Measurements from ENCODE around the gene ZBED4.

The ZBED4 gene

GRCh38 chr22:49887702-49888101 is 34.1 kb downstream of the ZBED4 start:
- Histone ChIP-seq H3K4me3 (ENCODE audit: low read length in 2 of 2) (no peak overlapping the region), H3K9me3 (replicated peaks in 1 of 2; ENCODE audit: control insufficient read depth in 2 of 2, insufficient read depth in 1 of 2, low read depth in 1 of 2, low read length in 2 of 2) (peaks cover 53 to 86% of the 10 kb centered on the region in 2 donors), H3K14ac (ENCODE audit: low read length) (no peak overlapping the region), H3K36me3 (replicated peaks in 1 of 2; ENCODE audit: control insufficient read depth in 2 of 2, insufficient read depth in 2 of 2, low read length in 2 of 2) (peaks cover 59 to 93% of the 10 kb centered on the region in 2 donors), H3K4ac (ENCODE audit: low read length) (no peak overlapping the region), H2AFZ (ENCODE audit: low read length) (no peak overlapping the region), H2BK120ac (ENCODE audit: low read depth, low read length) (no peak overlapping the region), H3K4me1 (ENCODE audit: control insufficient read depth in 2 of 2, insufficient read depth in 1 of 2, low read depth in 1 of 2, low read length in 2 of 2) (no peaks in the 10 kb centered on the region), H2AK5ac (ENCODE audit: low read depth, low read length) (no peak overlapping the region), H2BK15ac (ENCODE audit: low read length) (no peak overlapping the region), H2BK12ac (ENCODE audit: low read length) (no peak overlapping the region), H3K23ac (ENCODE audit: low read depth, low read length, poor library complexity) (no peak overlapping the region), H3K4me2 (ENCODE audit: insufficient read depth, low read length, poor library complexity, severe bottlenecking) (no peak overlapping the region), H4K8ac (ENCODE audit: low read depth, low read length) (no peak overlapping the region), H3K27ac (replicated peaks; ENCODE audit: low read length) (no peak overlapping the region), H4K91ac (ENCODE audit: low read depth, low read length, poor library complexity) (no peak overlapping the region), H3K79me1 (ENCODE audit: low read depth, low read length) (peaks cover 23% of the 10 kb centered on the region), H2BK5ac (ENCODE audit: low read length) (no peak overlapping the region), H3K27me3 (ENCODE audit: control insufficient read depth in 3 of 3, insufficient read depth in 3 of 3, low read depth in 1 of 3, low read length in 3 of 3) (peaks cover 0 to 1% (median 0%) of the 10 kb centered on the region in 3 experiments), H3K18ac (ENCODE audit: low read length) (no peak overlapping the region), H3K9ac (ENCODE audit: low read depth, low read length, poor library complexity) (no peak overlapping the region)
- no CpG with 5 or more reads among the region's 9 CpGs for WGBS, 2 donors (ENCODE audit: extremely low coverage in 2 of 2, insufficient read length in 2 of 2, insufficient replicate concordance in 1 of 2)
- no peak for DNase-seq (ENCODE audit: low spot score)

- DNase-seq (ENCODE audit: low spot score) = no peak
- no peak overlapping the region for H4K91ac ChIP-seq (ENCODE audit: low read depth, low read length, poor library complexity)
- peaks cover 50 to 80% of the 10 kb centered on the region in 2 donors for H3K9me3 ChIP-seq (replicated peaks in 1 of 2; ENCODE audit: control insufficient read depth in 2 of 2, insufficient read depth in 1 of 2, low read depth in 1 of 2, low read length in 2 of 2)
- H3K9ac ChIP-seq (ENCODE audit: low read depth, low read length, poor library complexity) = no peak overlapping the region
- H3K4me2 ChIP-seq (ENCODE audit: insufficient read depth, low read length, poor library complexity, severe bottlenecking) = no peak overlapping the region
- H3K27ac ChIP-seq (replicated peaks; ENCODE audit: low read length) = no peak overlapping the region
- H2BK5ac ChIP-seq (ENCODE audit: low read length) = peak overlapping the region; percentile 69
- H3K79me1 ChIP-seq (ENCODE audit: low read depth, low read length) = peaks cover 18% of the 10 kb centered on the region
- H3K4me1 ChIP-seq (ENCODE audit: control insufficient read depth in 2 of 2, insufficient read depth in 1 of 2, low read depth in 1 of 2, low read length in 2 of 2) = no peaks in the 10 kb centered on the region
- H3K4me3 ChIP-seq (ENCODE audit: low read length in 2 of 2) = no peak overlapping the region
- H3K27me3 ChIP-seq (ENCODE audit: control insufficient read depth in 3 of 3, insufficient read depth in 3 of 3, low read depth in 1 of 3, low read length in 3 of 3) = peaks cover 0 to 1% (median 0%) of the 10 kb centered on the region in 3 experiments
- H2BK15ac ChIP-seq (ENCODE audit: low read length) = no peak overlapping the region
- no peak overlapping the region for H3K4ac ChIP-seq (ENCODE audit: low read length)
- no CpG with 5 or more reads among the region's 5 CpGs for WGBS, 2 donors (ENCODE audit: extremely low coverage in 2 of 2, insufficient read length in 2 of 2, insufficient replicate concordance in 1 of 2)
- H3K14ac ChIP-seq (ENCODE audit: low read length) = no peak overlapping the region
- H2BK120ac ChIP-seq (ENCODE audit: low read depth, low read length) = no peak overlapping the region
- no peak overlapping the region for H3K18ac ChIP-seq (ENCODE audit: low read length)
- no peak overlapping the region for H2AFZ ChIP-seq (ENCODE audit: low read length)
- peaks cover 54 to 83% of the 10 kb centered on the region in 2 donors for H3K36me3 ChIP-seq (replicated peaks in 1 of 2; ENCODE audit: control insufficient read depth in 2 of 2, insufficient read depth in 2 of 2, low read length in 2 of 2)
- H2AK5ac ChIP-seq (ENCODE audit: low read depth, low read length) = no peak overlapping the region
- no peak overlapping the region for H2BK12ac ChIP-seq (ENCODE audit: low read length)
- H3K23ac ChIP-seq (ENCODE audit: low read depth, low read length, poor library complexity) = no peak overlapping the region
- no peak overlapping the region for H4K8ac ChIP-seq (ENCODE audit: low read depth, low read length)
These were observed 35.4 kb downstream of the ZBED4 start for GRCh38 chr22:49889071-49889470.

DNA sequence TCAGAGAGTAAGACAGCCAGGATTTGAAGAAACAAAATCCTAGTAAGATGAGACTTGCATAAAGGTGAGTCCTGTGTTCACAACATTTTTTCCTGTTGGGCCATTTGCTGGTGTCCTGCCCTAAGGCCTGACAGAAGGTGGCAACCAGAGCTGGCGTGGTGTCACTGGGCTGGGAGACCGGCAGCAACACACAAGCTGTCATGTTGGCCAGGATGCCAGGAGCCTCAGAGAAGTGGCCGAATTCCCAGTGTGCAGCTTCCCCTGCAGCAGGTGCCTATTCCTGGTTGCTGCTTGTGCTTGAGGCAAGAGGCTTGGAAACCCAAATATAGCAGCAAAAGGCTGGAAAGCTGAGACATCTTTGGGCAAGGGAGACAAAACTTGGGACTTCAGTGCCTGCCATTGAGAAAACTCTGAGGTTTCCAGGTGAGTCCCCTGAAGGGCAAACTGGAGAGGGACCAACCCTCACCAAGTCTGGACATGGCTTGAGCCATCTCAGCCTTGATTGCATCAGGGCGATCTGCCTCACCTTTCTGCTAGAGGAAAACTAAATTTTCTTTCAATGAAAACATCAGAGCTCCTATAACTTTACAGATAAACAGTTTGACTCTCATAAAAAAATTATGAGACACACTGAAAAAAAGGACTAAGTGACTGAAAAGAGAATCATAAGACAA is 38.7 kb downstream of the ZBED4 start:
- peaks cover 36 to 58% of the 10 kb centered on the region in 2 donors for H3K9me3 ChIP-seq (replicated peaks in 1 of 2; ENCODE audit: control insufficient read depth in 2 of 2, insufficient read depth in 1 of 2, low read depth in 1 of 2, low read length in 2 of 2)
- no CpG with 5 or more reads among the region's 4 CpGs for WGBS, 2 donors (ENCODE audit: extremely low coverage in 2 of 2, insufficient read length in 2 of 2, insufficient replicate concordance in 1 of 2)
- peaks cover 7% of the 10 kb centered on the region for H3K79me1 ChIP-seq (ENCODE audit: low read depth, low read length)
- H3K4me1 ChIP-seq (ENCODE audit: control insufficient read depth in 2 of 2, insufficient read depth in 1 of 2, low read depth in 1 of 2, low read length in 2 of 2) = no peaks in the 10 kb centered on the region
- H3K18ac ChIP-seq (ENCODE audit: low read length) = peak overlapping the region; percentile 66
- no peak overlapping the region for H4K91ac ChIP-seq (ENCODE audit: low read depth, low read length, poor library complexity)
- no peak overlapping the region for H2AK5ac ChIP-seq (ENCODE audit: low read depth, low read length)
- H3K4me3 ChIP-seq (ENCODE audit: low read length in 2 of 2) = no peak overlapping the region
- no peak overlapping the region for H2AFZ ChIP-seq (ENCODE audit: low read length)
- no peak overlapping the region for H2BK120ac ChIP-seq (ENCODE audit: low read depth, low read length)
- H2BK15ac ChIP-seq (ENCODE audit: low read length) = no peak overlapping the region
- no peak overlapping the region for H3K4ac ChIP-seq (ENCODE audit: low read length)
- DNase-seq (ENCODE audit: low spot score) = no peak
- no peak overlapping the region for H3K23ac ChIP-seq (ENCODE audit: low read depth, low read length, poor library complexity)
- H3K9ac ChIP-seq (ENCODE audit: low read depth, low read length, poor library complexity) = no peak overlapping the region
- no peak overlapping the region for H3K14ac ChIP-seq (ENCODE audit: low read length)
- H3K4me2 ChIP-seq (ENCODE audit: insufficient read depth, low read length, poor library complexity, severe bottlenecking) = no peak overlapping the region
- H4K8ac ChIP-seq (ENCODE audit: low read depth, low read length) = no peak overlapping the region
- H3K36me3 ChIP-seq (replicated peaks in 1 of 2; ENCODE audit: control insufficient read depth in 2 of 2, insufficient read depth in 2 of 2, low read length in 2 of 2) = peaks cover 24 to 60% of the 10 kb centered on the region in 2 donors
- no peak overlapping the region for H2BK12ac ChIP-seq (ENCODE audit: low read length)
- no peaks in the 10 kb centered on the region for H3K27me3 ChIP-seq (ENCODE audit: control insufficient read depth in 3 of 3, insufficient read depth in 3 of 3, low read depth in 1 of 3, low read length in 3 of 3)
- no peak overlapping the region for H2BK5ac ChIP-seq (ENCODE audit: low read length)
- H3K27ac ChIP-seq (replicated peaks; ENCODE audit: low read length) = no peak overlapping the region

DNA sequence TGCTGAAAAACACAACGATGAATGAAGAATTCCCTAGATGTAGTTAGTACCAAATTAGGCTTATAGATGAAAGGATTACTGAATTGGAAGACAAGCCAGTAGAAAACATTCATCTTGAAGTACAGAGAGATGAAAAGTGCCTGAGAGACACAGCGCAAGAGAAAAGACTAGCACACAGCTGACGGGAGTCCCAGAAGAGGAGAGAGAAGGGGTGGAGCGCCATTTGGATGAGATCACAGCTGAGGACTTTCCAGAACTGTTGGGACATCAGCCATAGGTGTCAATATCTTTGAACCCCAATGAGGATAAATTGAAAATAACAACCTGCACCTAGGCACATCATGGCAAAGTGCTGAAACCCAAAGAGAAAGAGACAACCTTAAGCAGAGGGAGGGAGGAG is 39.4 kb downstream of the ZBED4 start:
- Histone ChIP-seq H2AFZ (ENCODE audit: low read length) (no peak overlapping the region), H3K4ac (ENCODE audit: low read length) (no peak overlapping the region), H3K4me3 (ENCODE audit: low read length in 2 of 2) (no peak overlapping the region), H3K9me3 (replicated peaks in 1 of 2; ENCODE audit: control insufficient read depth in 2 of 2, insufficient read depth in 1 of 2, low read depth in 1 of 2, low read length in 2 of 2) (peaks cover 35 to 52% of the 10 kb centered on the region in 2 donors), H3K14ac (ENCODE audit: low read length) (no peak overlapping the region), H3K9ac (ENCODE audit: low read depth, low read length, poor library complexity) (no peak overlapping the region), H2BK5ac (ENCODE audit: low read length) (no peak overlapping the region), H4K91ac (ENCODE audit: low read depth, low read length, poor library complexity) (no peak overlapping the region), H2AK5ac (ENCODE audit: low read depth, low read length) (no peak overlapping the region), H2BK15ac (ENCODE audit: low read length) (no peak overlapping the region), H2BK12ac (ENCODE audit: low read length) (no peak overlapping the region), H4K8ac (ENCODE audit: low read depth, low read length) (no peak overlapping the region), H3K36me3 (replicated peaks in 1 of 2; ENCODE audit: control insufficient read depth in 2 of 2, insufficient read depth in 2 of 2, low read length in 2 of 2) (peaks cover 22 to 60% of the 10 kb centered on the region in 2 donors), H3K4me2 (ENCODE audit: insufficient read depth, low read length, poor library complexity, severe bottlenecking) (no peak overlapping the region), H3K18ac (ENCODE audit: low read length) (no peak overlapping the region), H3K27ac (replicated peaks; ENCODE audit: low read length) (no peak overlapping the region), H3K79me1 (ENCODE audit: low read depth, low read length) (peaks cover 5% of the 10 kb centered on the region), H2BK120ac (ENCODE audit: low read depth, low read length) (no peak overlapping the region), H3K4me1 (ENCODE audit: control insufficient read depth in 2 of 2, insufficient read depth in 1 of 2, low read depth in 1 of 2, low read length in 2 of 2) (no peaks in the 10 kb centered on the region), H3K23ac (ENCODE audit: low read depth, low read length, poor library complexity) (no peak overlapping the region), H3K27me3 (ENCODE audit: control insufficient read depth in 3 of 3, insufficient read depth in 3 of 3, low read depth in 1 of 3, low read length in 3 of 3) (no peaks in the 10 kb centered on the region)
- no peak for DNase-seq (ENCODE audit: low spot score)
- no CpG with 5 or more reads among the region's 4 CpGs for WGBS, 2 donors (ENCODE audit: extremely low coverage in 2 of 2, insufficient read length in 2 of 2, insufficient replicate concordance in 1 of 2)

Data from neuronal stem cell (in vitro differentiated cells).